GM19043 (cell line): ENCODE data around the gene FCHO1.

Source experiments
- ATAC-seq: cut with Tn5 transposase; IDR thresholded peaks from one replicate; pipeline ENCODE4 v1.9.1; 2021; ENCODE audit warnings: low read depth; ENCODE audit not compliant: unreplicated experiment

FCHO1 gene

DNA sequence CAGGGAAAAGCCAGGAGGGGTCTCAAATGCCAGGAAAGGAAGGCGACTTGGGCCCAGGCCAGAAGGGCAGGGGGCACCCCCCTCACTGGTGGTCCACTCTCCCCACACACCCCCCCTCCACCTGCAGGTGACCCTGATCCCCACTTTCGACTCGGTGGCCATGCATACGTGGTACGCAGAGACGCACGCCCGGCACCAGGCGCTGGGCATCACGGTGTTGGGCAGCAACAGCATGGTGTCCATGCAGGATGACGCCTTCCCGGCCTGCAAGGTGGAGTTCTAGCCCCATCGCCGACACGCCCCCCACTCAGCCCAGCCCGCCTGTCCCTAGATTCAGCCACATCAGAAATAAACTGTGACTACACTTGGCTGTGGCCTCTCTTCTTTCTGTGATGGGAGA lies 17.1 kb upstream of the FCHO1 start:
- no peak for ATAC-seq

DNA sequence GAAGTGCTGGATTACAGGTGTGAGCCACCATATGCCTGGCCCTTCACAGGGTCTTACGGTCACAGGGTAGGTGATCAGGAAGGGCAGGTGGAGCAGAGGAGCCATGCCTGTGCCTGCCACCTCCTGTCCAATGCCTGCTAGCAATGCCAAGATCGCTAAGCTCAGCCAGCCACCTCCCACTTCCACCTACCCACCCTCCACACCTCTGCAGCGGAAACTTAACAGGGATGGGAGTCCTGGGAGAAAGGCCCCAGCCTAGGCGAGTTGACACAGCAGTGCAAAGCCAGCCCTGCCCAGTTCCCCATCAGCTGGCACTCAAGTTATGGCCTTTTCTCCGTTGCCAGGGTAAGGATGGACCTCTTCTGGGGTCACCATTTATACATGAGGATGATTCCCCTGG lies 15.9 kb upstream of the FCHO1 start:
- ATAC-seq: no peak

DNA sequence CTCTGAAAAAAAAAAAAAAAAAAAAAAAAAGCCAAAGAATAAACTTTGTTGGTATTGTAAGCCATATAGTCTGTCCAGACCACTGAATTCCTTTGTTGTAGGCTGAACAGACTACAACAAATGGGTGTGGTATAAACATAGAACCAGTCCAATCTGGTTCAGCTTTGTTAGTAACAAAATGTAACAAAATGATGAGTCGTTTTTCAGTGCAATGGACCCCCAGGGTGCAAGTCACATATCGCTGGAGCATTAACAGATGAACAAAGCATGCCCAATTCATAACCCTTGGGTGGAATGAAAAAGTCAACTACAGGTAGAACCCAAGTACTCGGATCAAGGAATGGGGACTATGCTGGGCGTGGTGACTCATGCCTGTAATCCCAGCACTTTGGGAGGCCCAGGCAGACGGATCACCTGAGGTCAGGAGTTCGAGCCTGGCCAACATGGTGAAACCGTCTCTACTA lies 13.6 kb upstream of the FCHO1 start:
- no peak for ATAC-seq

DNA sequence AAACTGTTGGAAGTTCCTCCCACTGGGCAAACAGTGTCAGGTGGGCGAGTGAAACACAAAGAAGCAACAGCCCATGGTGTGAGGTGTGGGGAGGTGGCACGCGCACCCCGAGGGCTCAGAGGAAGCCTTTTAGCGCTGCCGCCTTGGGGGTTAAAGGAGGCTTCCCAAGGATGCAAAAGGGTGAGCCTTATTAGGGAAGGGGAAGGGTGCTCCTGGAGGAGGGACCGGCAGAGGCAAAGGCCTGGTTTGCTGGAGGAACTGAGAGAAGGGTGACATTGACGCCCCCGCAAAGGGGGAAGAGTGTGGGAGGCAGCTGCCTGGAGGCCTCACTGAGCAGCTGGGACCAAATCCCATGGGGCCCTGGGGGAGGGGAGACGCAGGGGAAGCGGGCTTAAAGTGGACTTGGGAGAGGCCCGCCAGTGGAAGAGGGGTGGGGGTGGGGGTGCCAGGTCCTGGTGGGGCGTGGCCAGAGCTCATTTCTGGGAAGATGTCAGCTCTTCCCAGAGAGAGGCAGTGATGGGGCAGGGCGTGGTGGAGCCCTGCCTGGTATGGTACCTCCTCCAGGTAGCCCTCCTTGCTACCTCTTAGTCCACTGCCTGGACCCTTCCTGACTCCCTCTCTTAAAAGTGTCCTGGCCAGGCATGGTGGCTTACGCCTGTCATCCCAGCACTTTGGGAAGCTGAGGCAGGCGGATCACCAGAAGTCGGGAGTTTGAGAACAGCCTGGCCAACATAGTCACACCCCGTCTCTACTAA lies 12.0 kb upstream of the FCHO1 start:
- ATAC-seq: no peak

DNA sequence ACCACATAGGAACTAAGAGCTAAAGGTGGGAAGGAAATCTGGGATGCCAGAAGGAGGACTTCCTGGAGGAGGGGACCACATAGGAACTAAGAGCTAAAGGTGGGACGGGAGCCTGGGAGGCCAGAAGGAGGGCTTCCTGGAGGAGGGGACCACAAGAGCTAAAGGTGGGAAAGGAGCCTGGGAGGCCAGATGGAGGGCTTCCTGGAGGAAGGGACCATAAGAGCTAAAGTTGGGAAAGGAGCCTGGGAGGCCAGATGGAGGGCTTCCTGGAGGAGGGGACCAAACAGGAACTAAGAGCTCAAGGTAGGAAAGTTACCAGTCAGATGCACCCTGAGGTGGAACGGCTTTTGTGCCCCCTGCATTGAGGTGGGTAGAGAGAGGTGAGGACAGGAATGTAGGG lies 9.8 kb upstream of the FCHO1 start:
- no peak for ATAC-seq

DNA sequence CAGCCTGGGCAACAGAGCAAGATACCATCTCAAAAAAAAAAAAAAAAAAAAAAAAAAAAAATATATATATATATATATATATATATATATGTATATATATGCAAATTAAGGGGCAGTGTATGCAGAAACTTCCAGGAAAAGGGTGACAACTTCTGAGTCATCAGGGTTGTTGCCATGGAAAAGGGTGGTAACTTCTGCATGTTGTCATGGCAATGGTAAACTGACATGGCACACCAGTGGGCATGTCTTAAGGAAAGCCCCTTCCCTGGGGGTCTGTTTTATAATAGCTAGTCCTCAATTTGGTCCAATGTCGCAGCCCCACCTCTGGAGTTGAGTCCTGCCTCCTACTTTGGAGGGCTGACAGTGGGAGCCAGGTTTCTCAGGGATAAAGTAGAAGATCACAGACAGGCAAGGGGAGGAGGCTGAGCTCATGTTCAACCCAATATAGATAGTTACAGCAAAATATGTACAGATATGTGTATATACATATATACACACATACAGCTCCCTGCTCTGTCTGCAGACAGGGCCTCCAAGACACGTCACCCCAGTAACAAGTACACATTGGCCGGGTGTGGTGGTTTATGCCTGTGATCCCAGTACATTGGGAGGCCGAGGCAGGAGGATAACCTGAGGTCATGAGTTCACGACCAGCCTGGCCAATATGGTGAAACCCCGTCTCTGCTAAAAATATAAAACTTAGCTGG lies 7.2 kb upstream of the FCHO1 start:
- ATAC-seq: no peak

DNA sequence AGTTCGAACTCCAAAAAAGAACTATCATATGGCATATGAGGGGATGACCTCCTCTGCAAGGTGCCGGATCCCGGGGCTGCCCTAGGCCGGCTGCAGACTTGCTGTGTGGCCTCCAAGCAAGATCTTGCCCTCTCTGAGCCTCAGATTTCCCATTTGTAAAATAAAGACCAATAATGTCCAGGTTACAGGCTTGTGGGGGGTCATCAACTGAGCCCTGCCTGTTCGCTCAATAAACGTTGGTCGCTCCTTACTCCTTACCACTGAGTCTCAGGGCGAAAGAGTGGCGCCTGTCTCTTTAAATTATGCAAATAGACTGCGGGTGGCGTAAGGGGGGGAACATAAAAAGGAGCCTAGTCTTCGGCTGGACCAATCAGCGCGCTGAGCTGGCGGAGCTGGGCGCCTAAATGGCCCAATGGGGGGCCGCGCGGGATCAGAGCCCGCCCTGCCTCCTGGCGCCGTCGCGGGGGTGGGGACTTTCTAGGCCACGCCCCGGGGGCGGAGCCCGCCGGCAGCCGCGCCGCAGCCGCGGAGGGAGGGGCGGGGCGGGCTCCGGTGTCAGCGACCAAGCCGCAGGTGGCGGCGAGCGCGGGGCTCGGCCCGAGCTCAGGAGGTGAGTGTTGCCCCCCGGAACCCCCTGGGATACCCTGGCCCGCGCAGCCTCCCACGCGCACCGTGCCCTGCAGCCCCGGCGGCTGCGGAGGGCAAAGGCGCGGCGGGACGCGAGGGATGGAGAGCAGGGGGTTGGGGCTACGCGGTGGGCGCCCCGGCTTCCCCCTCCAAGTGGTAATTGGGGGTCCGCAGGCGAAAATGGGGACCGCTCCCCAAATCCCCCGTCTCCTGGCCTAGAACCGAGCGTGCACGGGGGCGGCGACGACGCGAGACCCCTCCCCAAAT lies 3.8 kb upstream of the FCHO1 start:
- ATAC-seq: peak; percentile 61

DNA sequence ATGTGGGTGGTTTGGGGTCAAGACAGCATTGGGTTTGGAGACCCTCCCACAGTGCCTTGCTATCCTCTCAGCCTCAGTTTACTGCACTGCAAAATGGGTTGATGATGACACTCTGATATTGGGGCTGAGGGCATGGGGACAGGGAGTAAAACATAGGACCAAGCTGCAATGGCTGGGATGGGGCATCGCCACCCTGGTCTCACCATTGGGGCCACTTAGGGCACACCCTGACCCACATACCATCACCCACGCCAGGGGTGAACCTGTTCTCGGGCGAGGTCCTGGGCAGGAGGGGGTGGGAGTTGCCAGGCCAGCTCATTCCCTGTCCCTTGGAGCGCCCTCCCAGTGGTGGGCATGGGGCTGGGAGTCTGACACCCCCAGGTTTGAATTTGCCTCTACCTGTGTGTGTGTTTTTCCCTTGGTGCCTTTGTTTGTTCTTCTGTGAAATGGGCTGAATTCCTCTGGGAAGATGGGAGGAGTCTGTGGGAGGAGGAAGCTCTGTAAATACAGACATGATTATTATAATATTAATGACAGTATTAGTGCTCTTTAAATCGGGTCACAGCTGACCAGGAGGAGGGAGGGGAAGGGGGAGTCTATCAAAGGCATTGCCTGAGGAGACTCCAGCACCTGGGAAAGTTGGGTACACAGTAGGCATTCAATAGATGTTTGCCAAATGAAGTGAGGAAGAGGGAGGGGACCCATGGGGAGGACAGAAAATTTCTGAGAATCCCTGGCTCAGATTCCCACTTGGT lies 2.2 kb upstream of the FCHO1 start:
- no peak for ATAC-seq

DNA sequence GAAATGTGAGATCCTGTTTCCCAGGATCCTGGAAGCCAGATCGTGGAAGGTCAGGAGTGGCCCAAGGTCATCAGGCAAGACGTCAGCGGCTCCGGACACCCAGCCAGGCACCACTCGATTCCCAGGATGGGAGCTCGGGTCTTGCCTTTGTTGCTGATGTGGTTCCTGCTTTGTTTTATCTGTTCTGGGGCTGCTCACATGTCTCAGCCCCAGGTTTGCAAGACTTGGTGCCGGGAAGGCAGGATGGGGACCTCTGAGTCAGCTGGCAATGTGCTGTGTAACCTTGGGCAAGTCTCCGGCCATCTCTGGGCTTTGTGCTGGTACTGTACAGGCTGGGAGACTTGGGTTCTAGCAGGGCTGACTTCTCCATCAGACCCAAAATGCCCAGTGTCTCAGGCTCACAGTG lies 1.4 kb upstream of the FCHO1 start:
- ATAC-seq: no peak

DNA sequence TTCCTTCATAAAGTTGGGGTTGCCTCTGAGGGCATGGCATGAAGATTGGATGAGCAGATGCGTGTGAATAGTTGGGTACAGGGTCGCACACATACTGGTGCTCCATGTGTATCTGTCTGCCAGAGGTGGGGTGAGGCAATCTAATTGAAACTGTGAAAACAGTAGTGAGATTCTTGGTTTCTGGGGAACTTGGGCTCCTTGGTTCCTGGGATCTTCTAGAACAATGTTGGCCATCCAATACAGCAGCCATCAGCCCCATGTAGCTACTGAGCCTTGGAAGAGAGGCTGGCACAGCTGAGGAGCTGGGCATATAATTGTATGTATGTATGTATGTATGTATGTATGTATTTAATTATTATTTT lies 616 bp downstream of the FCHO1 start:
- no peak for ATAC-seq

DNA sequence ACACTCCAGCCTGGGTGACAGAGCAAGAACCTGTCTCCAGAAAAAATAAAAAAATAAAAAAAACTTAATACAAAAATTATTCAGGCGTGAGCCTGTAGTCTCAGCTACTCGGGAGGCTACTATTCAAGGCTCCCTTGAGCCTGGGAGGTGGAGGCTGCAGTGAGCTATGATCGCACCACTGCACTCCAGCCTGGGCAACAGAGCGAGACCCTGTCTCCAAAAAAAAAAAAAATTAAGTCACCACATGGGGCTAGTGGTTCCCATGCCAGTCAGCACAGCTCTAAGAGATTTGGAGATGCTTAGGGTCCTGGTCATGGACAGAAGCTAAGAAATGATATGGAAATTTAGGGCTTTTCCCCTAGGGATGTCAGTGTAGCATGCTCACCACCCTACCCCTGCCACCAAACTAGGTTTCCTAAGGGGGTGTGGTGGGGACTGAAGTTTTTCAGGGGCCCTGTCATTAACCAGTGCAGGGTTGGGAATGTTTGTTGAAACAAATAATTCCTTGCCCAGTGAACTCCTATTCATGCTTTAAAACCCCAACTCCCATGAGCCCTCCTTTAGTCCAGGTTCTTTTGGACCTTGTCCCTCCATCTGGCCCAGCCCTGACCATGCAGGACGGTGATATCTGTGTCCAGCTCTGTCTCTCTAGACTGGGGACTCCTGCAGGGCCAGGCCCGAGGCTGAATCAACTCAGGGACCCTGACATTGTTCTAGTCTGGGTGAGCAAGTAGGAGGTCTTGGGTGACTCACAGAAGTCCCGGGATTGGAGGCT lies 1.8 kb downstream of the FCHO1 start:
- no peak for ATAC-seq

DNA sequence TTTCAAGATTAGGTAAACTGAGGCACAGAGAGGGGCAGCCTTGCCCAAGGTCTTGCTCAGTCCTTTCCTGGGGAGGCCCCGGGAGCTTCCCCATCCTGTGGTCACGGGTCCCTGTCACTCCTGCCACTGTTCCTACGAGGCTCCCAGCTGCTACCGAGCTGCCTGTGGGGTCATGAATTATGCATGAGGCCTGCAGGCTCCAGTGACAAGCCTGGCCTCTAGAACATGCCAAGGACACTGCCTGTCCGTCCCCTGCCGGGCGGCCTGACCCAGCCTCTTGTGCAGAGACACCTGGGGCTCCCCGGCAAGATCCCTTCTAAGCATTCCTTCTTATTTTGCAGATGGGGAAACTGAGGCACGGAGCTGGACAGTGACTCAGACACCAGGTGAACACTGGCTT lies 2.7 kb downstream of the FCHO1 start:
- no peak for ATAC-seq

DNA sequence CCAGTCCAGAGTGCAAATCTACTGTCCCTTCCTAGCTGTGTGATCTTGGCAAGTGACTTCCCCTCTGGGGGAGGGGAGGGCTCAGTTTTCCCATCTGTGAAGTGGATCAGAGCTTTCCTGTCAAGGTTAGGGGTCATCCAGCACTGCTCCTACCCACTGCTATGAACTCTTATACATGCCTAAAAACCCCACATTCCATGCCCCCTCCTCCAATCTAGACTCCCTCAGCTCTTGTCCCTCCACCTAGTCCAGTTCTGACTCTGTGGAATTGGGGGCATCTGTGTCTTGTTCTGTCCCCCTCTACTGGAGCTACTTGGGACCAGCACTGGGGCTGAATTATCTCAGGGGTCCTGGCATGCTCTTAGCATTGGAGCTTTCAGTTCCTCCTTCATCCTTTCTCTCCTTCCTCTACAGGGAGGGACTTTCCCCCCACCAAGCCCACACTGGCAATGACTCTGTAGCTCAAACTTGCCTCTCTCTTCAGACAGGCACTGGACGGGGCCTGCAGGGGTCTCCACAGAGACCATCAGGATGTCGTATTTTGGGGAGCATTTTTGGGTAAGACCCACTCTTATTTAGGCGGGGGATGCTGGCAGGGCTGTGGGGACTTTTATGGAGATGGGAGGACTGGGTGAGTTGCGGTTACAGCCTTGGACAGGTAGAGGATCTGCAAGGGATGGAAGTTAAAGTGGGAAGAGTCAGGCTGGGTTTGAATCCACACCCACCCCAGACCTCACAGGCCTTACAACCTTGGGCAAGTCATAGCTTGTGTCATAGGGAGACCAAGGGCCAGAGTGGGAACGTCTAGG lies 3.6 kb downstream of the FCHO1 start:
- ATAC-seq: peak; percentile 51

DNA sequence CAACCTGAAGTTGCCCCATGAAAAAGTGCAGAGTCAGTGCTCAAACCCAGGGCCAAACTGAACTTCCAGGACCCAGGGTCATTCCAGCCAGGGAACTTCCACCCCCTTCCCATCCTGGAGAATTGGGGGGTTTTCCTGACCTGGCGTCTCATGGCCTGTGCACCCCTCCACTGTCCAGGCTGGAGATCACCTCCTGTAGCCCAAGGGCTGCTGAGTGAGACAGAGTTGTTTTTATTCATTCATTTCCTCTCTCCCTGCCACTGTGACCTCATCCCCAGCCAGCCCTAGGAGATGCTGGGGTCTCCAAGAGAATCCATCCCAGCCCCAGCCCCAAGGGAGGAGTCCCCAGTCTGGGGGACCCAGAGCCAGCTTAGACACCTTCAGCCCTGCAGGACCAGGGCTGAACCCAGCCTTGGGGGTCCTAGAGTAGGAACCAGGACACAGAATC lies 4.2 kb downstream of the FCHO1 start:
- ATAC-seq: no peak

DNA sequence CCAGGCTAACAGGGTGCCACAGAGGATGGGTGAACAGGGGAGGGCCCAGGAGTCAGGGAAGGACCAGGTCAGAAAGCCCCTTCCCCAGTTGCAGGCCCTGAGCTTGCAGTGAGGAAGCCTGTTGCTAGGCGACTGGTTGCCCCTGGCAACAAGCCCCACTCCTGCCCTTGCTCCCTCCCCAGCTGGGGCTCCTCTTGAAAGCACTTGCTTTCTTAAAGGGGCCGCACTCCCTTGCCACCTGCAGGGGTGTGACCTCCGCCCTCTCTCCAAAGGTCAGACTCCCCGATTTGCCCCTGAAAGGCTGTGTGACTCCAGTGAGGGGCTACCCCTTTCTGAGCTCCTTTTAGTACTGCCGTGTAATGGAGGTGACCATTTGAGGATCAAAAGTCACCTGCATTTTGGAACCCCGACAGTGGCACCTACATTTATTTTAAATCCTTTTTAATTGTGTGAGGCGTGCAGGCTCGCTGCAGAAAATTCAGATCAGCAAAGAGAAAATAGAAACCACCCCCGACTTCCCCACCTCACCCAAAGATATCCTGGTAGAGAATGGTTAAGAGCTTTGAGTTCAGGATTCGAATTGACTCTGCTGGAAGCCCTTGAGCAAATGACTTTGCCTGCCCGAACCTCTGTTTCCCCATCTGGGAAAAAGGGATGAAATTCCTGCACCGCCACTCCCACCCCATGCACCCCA lies 4.8 kb downstream of the FCHO1 start:
- ATAC-seq: no peak

DNA sequence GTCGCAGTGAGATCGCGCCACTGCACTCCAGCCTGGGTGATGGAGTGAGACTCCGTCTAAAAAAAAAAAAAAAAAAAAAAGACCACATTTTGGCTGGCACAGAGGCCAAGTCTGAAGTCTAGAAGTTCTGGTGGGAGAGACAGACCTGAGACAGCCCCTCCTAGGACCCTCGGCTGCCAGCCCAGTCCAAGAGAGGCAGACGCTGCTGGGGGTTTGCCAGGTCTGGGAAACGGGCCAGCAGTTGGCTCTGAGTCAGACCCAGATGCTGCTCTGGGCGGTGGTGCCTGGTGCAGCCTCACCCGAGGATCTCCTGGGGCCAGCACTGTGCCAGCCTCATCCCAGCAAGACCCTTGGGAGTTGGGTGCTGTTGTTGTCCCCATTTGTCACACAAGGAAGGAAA lies 5.8 kb downstream of the FCHO1 start:
- ATAC-seq: no peak

DNA sequence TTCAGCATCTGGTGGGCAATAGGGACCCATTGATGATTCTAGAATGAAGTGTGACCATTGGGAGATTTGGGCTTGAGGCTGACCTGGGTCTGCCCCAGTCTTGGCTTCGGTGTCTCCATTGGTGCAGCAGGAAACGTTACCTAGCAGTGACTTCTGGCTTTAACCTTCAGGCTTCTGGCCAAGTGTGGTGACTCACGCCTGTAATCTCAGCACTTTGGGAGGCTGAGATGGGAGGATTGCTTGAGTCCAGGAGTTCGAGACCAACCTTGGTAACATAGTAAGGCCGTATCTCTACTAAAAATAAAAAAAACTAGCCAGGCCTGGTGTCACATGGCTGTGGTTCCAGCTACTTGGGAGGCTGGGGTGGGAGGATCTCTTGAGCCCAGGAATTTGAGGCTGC lies 7.2 kb downstream of the FCHO1 start:
- no peak for ATAC-seq

DNA sequence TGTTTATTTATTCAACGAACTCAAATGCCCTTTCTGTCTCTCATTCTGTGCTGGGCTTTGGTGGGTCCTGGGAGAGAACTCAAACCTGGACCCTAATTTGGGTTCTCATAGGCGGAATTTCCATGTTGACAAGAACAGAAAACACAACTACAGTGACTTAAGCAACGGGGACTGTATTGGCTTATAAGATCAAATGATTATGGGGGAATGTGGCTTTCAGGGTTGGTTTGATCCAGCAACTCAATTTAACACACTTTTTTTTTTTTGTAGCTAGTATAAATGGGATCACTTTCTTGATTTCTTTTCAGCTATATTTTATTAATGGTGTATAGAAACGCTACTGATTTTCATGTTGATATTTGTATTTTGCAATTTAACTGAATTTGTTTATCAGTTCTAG lies 9.9 kb downstream of the FCHO1 start:
- no peak for ATAC-seq
